Renal cortical epithelial cell (primary cell): ENCODE data around the gene PSMG4. TPM values are rescaled to one million over a fixed set of nuclear protein-coding genes. Genes with fewer than 3 reads are reported as not detected.
A peak's percentile ranks its signal among the peaks of the same experiment; 100 is the strongest.

Source experiments
- DNase-seq: peaks from one replicate; pipeline ENCODE4 v3.0.0-alpha.2; 2011; ENCODE audit warnings: low read depth
- total RNA-seq: library from RNA; depleted of rRNA; stranded (reverse); fragments of >200 nt; gene quantifications from 2 replicates; pipeline ENCODE4 v1.2.3, GENCODE V29; 2014

Gene PSMG4
- total RNA-seq, 1 donor from 2014 or later: 13.1 TPM

- DNase-seq: peak; percentile 62
These were observed 7.1 kb upstream of the PSMG4 start for GRCh38 chr6:3251462-3252314.

GRCh38 chr6:3252369-3252768 is 6.4 kb upstream of the PSMG4 start:
- no peak for DNase-seq

- no peak for DNase-seq
These were observed 5.7 kb upstream of the PSMG4 start for GRCh38 chr6:3252861-3253596.

- no peak for DNase-seq
These were observed 5.2 kb upstream of the PSMG4 start for GRCh38 chr6:3253597-3253961.

GRCh38 chr6:3258201-3258600 is 546 bp upstream of the PSMG4 start:
- DNase-seq: no peak

GRCh38 chr6:3259491-3259958 is 778 bp downstream of the PSMG4 start:
- DNase-seq: no peak

GRCh38 chr6:3260296-3260695 is 1.5 kb downstream of the PSMG4 start:
- no peak for DNase-seq

GRCh38 chr6:3260772-3261517 is 2.2 kb downstream of the PSMG4 start:
- DNase-seq: no peak

GRCh38 chr6:3261518-3261820 is 2.7 kb downstream of the PSMG4 start:
- no peak for DNase-seq

- DNase-seq: no peak
These were observed 3.2 kb downstream of the PSMG4 start for GRCh38 chr6:3261921-3262320.

GRCh38 chr6:3263096-3263495 is 4.3 kb downstream of the PSMG4 start:
- peak; percentile 62 for DNase-seq

- no peak for DNase-seq
These were observed 5.6 kb downstream of the PSMG4 start for GRCh38 chr6:3264356-3264755.

- DNase-seq: no peak
These were observed 6.9 kb downstream of the PSMG4 start for GRCh38 chr6:3265671-3266070.

- no peak for DNase-seq
These were observed 7.4 kb downstream of the PSMG4 start for GRCh38 chr6:3266170-3266569.

- no peak for DNase-seq
These were observed 8.4 kb downstream of the PSMG4 start for GRCh38 chr6:3267162-3267561.

GRCh38 chr6:3268680-3269079 is 9.9 kb downstream of the PSMG4 start:
- no peak for DNase-seq

- no peak for DNase-seq
These were observed 10.7 kb downstream of the PSMG4 start for GRCh38 chr6:3269281-3269975.

GRCh38 chr6:3270258-3270657 is 11.5 kb downstream of the PSMG4 start:
- no peak for DNase-seq

- no peak for DNase-seq
These were observed 13.0 kb downstream of the PSMG4 start for GRCh38 chr6:3271756-3272155.

GRCh38 chr6:3272911-3273547 is 14.3 kb downstream of the PSMG4 start:
- no peak for DNase-seq

- DNase-seq: no peak
These were observed 15.2 kb downstream of the PSMG4 start for GRCh38 chr6:3273707-3274521.
